HepG2 (cell line): ENCODE measurements around the gene PDHX.

Experiments
- HES4 ChIP-seq: sonication (generic); formaldehyde crosslinking; IDR thresholded peaks from 2 replicates; pipeline ENCODE4 v1.9.0; 2021; ENCODE audit warnings: mild to moderate bottlenecking, missing genetic modification reagents, borderline replicate concordance
- JUN ChIP-seq: sonication (generic); formaldehyde crosslinking; IDR thresholded peaks from 2 replicates; pipeline ENCODE4 v1.4.0; 2020; ENCODE audit warnings: mild to moderate bottlenecking, missing genetic modification reagents
- MAZ ChIP-seq, 2 experiments: sonication (generic) in 1 of 2; formaldehyde crosslinking in 1 of 2; IDR thresholded peaks; 2 replicates each; pipeline versions ENCODE4 v1.5.0 to v1.6.1; 2012 to 2020; ENCODE audit warnings: low read depth in 2 of 2, mild to moderate bottlenecking in 2 of 2, borderline replicate concordance in 1 of 2, improper control_type of control experiment in 1 of 2, low read length in 1 of 2, missing genetic modification reagents in 1 of 2, moderate library complexity in 1 of 2
- MTA1 ChIP-seq: sonication (generic); formaldehyde crosslinking; IDR thresholded peaks from 2 replicates; pipeline ENCODE4 v1.4.0; 2020; ENCODE audit warnings: missing genetic modification reagents, mild to moderate bottlenecking, borderline replicate concordance
- NCOA1 ChIP-seq: sonication (generic); formaldehyde crosslinking; IDR thresholded peaks from 2 replicates; pipeline ENCODE4 v1.9.0; 2021; ENCODE audit warnings: missing genetic modification reagents
- NKX3-1 ChIP-seq: sonication (generic); formaldehyde crosslinking; IDR thresholded peaks from 2 replicates; pipeline ENCODE4 v1.5.0; 2020; ENCODE audit warnings: missing genetic modification reagents
- SNAPC5 ChIP-seq: sonication (generic); formaldehyde crosslinking; IDR thresholded peaks from 2 replicates; pipeline ENCODE4 v1.8.1; 2023; ENCODE audit warnings: mild to moderate bottlenecking, missing genetic modification reagents, borderline replicate concordance
- TBP ChIP-seq: sonication (generic); formaldehyde crosslinking; IDR thresholded peaks from 2 replicates; pipeline ENCODE4 v1.5.0; 2020; ENCODE audit warnings: missing genetic modification reagents
- TSC22D2 ChIP-seq: sonication (generic); formaldehyde crosslinking; IDR thresholded peaks from 2 replicates; pipeline ENCODE4 v1.5.1; 2020; ENCODE audit warnings: missing genetic modification reagents, mild to moderate bottlenecking, borderline replicate concordance

DNA sequence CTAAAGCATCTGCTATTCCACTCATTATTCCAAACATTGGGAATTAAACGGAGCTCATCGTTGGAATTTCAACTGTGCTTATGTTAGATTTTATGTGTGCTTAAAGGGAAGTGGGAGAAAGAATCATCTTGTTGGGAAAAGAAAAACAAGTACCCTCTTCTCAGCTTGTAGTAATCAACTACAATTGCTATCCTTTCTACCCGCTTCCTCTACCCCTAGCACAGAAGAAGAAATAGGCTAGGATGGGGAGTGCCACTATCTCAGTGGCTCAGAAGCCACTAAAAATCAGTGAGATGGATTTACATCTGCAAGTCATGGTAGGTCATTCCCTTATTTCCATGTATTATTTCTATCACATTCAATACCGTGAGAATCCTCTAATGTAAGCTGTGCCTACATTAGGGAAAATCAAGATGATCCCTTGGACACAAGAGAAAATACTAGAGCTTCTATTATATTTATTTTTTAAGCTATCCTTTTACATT lies 124.7 kb downstream of the PDHX start:
- TF ChIP-seq NKX3-1 (CRISPR knock-in tag) (no peak), TSC22D2 (no peak), MAZ (IDR thresholded peaks at IDR 0.05; ENCODE audit: borderline replicate concordance, low read depth, low read length) (no peak), MAZ (CRISPR knock-in tag; IDR thresholded peaks at IDR 0.05; ENCODE audit: low read depth) (no peak), HES4 (CRISPR knock-in tag) (no peak), SNAPC5 (CRISPR knock-in tag) (no peak), NCOA1 (CRISPR knock-in tag) (no peak), JUN (CRISPR knock-in tag) (no peak), TBP (CRISPR knock-in tag) (no peak), MTA1 (CRISPR knock-in tag) (no peak)
